HG03103 (cell line): ENCODE measurements around the gene THRA.
A peak's percentile ranks its signal among the peaks of the same experiment; 100 is the strongest.
"Not testable (repeated sequence)": the region's sequence is repeated elsewhere in the genome, so short reads cannot be mapped to it uniquely, and the experiment has no call there.

Experiments
- ATAC-seq: cut with Tn5 transposase; IDR thresholded peaks from one replicate; pipeline ENCODE4 v1.9.1; 2021; ENCODE audit warnings: low read depth; ENCODE audit not compliant: unreplicated experiment

Gene THRA

DNA sequence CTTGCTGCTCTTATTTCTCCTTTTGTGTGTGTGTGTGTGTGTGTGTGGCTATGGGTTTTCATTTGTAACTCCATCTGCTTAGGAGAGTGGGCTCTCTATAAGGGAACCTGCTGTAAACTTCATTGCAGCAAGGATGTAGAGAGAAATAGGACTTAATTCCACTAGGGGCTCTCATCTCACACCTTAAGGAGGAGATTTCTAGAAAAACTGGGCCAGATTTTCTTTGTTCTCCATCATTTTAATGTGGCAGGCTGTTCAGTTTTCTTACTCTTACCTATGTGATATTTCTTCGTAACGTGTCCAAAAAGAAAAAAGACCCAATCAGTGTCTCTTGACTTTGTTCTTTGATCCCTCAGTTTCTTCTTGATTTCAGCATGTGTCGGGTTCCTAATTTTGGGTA is 73.1 kb downstream of the THRA start:
- ATAC-seq: no peak

DNA sequence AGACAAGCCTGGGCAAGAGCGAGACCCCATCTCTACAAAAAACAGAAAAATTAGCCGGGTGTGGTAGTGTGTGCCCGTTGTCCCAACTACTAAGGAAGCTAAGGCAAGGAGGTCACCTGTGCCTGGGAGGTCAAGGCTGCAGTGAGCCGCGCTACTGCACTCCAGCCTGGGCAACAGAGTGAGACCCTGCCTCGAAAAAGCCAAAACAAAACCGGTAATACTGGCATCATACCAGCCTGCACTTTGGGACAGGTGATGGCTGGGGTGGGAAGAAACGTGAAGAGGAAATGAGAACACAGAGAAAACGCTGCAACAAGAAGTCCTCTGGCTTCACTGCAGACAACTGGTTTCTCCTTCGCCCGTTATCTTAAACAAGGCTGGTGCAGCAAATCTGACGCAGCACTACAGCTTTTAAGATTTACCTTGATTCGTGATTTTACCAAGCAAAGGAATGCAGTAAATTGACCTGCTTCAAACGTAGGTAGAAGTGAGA is 76.8 kb downstream of the THRA start:
- peak; percentile 10 for ATAC-seq

DNA sequence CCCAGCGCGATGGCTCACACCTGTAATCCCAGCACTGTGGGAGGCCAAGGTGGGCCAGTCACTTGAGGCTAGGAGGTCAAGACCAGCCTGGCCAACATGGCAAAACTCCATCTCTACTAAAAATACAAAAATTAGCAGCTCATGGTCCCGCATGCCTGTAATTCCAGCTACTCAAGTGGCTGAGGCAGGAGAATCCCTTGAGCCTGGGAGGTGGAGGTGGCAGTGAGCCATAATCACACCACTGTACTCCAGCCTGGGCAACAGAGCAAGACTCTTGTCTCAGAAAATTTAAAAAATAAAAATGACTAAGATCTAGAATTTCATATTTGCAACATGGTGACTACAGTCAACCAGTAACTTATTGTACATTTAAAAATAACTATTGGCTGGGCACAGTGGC is 80.4 kb downstream of the THRA start:
- ATAC-seq: not testable (repeated sequence)
